NCI-H345 (cell line): ENCODE measurements around the gene ATAT1.

ENCODE experiments used
- DNase-seq: peaks from one replicate; lab custom pipeline; 2025; lab: John Stamatoyannopoulos, UW

The ATAT1 gene

GRCh38 chr6:30613251-30614043 is 13.2 kb upstream of the ATAT1 start:
- no peak for DNase-seq

DNA sequence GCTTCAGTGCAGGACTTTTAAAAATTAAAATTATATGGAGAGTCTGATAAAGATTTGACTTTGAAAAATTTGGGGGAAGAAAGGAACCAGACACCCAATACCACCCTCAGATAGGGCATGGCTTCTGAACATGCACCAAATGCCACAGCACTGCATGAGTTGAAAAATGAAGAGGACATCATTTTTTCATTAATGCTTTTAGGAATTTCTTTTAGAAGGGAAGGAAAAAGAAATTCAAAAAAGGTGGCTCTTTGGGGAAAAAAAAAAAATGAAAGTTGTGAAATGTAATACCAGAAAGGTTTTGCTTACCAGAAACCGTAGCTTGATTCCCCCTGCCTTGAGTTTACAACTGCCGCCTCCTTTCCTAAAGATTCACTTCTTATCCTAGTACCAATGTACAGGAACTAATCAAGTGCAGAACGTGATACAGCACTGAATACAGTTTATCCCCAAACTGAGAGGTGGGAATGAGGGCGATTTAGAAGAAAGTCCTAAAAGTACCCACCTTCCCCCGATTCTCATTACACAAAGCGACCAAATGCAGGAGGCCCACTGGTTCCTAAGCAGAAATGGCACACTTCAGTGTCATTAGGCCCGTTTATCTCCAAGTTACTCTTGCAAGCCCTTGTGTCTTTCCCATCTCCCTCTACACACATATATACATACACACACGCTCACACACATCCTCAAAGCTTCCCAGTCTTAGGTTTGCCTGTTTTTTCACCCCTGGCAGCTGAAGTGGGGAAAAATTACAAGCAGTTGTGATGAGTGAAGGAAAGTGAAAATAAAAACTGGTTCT is 12.4 kb upstream of the ATAT1 start:
- no peak for DNase-seq

DNA sequence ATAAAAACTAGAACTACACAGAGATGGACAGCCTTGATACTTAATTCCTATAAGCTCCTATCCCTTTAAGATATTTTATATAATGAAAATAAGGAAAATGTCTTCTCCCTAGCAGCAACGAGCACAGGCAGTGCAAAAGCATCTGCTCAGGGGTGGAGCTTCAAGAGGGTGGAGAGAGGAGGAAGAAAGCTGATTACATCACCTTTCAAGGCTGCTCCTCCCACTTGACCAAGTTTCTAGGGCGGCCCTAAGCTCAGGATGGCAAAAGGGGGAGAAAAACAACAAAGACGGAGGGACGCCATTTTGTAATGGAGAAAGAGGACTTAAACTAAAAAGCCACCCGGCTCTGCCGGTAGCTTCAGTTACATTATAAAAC is 11.8 kb upstream of the ATAT1 start:
- peak; percentile 97 for DNase-seq

DNA sequence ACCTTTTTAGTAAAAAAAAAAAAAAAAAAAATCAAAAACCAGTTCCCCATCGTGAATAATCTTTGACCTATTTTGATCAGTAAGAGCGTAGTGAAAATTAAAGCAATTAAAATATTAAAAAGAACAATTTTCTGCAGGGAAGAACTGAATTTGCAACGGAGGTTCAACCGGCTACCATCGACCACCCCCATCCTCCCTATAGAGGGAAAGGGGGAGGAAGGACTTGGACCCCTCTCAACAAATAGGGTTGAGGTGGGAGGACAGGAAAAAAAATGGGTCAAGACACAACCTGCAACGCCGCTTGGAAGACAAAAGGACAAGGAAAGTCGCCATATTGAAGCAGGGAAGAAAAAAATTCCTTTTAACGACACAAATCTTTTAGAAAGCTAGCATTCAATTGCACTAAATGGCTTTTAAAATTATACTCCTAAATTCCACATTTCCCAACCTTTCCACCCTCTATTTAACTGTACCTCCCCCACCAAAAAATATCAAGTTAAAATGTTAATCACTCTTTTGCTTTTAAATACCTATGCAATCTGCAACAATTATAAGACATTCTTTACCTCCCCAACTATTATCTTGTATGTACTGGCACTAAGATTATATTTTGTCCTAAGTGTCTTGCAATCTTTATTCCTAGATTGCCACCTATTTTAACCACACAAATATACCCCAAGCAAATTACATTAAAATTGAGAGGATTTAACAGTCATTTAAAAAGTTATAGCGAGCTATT is 11.3 kb upstream of the ATAT1 start:
- DNase-seq: peak; percentile 48

GRCh38 chr6:30615958-30616810 is 10.5 kb upstream of the ATAT1 start:
- DNase-seq: peak; percentile 46

DNA sequence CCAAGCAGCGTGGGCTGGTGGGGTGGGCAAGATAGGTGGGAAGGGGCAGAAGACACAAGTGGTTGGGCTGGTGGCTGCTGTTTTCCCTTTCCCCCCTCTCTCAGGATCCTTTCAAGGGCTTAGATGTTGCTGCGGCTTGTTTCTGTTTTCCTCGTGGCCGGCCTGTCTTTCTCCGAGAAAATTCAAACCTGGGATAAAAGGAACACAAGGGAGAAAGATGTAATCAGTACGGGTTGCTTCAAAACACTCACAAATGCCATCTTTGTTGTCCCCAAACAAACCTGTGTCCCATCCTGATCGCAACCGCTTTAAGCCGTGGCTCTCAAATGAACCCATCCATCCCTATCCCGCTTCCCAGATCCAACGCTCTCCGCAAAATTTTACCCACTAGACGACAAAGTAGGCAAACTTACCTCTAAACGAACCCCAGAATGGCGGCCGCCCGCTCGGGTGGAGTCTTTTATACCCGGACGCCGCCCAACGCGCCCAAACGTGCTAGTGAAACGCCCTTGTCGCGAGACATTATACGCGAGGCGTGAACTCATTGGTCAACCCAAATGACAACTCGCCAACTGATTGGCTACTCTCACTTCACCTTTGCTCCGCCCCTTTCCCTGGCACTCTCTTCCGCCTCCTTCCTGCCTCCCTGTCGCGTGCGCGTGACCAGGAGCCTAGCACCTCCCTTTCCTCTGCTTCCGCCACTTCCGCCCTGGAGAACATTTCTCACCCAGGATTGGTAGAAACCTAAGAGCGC is 9.7 kb upstream of the ATAT1 start, which contains the start of gene PPP1R10:
PPP1R10 (minus strand) TSS at position 433 of the 754 bp plus-strand sequence. CDS start 7,299 bp downstream, outside the sequence.
- DNase-seq: peak; percentile 100

GRCh38 chr6:30617565-30618269 is 9.0 kb upstream of the ATAT1 start, which contains the start of gene MRPS18B:
TSS of gene MRPS18B (plus strand) at chr6:30617840. CDS start at chr6:30617866, 26 bp downstream.
- DNase-seq: peak; percentile 97

DNA sequence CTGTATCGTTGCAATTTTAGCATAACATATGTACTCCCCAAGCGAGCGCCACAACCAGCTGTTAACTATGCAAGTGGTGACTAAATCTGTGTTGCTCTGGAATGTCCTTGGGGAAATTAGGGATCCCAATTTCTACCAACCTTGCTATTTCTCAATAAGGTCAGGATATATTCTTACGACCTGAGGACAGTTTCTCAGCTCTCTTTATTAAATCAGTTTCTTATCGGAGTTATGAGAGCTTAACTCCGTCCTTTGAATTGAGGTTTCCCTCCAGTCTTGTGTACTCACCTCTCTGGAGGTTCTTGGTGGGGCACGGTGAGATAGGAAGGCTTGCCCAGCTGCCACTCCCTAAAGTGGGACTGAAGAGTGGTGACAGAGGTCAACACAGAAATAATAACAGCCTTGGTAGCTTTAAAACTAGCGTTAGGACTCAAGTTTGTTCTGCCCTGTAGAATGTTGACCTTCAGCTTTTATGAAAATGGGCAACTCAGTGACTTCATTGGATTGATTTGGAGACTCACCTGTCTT is 8.3 kb upstream of the ATAT1 start:
- no peak for DNase-seq

GRCh38 chr6:30619561-30619960 is 7.1 kb upstream of the ATAT1 start:
- no peak for DNase-seq

GRCh38 chr6:30625511-30625910 is 1.2 kb upstream of the ATAT1 start:
- no peak for DNase-seq

DNA sequence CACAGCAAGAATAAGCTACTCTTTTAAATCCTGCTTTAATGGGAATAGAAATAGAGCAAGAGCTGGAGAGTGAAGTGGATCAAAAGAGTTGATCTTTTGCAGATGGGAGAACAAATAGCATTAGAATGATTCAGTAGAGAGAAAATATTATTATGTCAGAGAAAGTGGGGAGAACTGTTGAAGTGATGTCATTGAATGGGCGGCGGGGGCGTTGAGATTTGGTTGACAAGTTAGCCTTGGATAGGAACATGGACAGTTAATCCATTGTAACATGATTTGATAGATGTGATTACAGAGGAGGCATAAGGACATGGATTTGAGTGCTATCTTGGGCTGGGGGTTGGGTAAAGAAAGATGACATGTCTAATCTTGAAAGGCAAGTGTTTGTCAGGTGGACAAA is 9.2 kb downstream of the ATAT1 start:
- DNase-seq: no peak

DNA sequence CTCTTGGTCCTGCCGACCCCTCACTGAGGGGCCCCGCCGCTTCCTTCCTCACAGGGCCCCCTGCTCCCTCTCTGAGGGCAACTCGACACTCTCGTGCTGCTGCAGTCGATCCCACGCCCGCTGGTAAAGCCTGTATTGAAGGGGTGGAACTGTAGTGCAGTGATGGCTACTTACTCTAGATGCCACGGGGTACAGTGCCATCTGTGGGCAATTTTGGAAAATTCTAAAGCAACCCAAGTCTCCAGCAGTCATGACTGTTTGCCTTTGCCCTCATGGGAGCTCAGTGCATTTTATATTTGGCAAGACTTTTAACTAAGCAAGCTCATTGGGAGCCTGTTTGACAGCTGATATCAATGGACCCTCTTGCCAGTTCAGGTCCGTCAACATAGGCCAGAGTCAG is 13.8 kb downstream of the ATAT1 start:
- DNase-seq: no peak

DNA sequence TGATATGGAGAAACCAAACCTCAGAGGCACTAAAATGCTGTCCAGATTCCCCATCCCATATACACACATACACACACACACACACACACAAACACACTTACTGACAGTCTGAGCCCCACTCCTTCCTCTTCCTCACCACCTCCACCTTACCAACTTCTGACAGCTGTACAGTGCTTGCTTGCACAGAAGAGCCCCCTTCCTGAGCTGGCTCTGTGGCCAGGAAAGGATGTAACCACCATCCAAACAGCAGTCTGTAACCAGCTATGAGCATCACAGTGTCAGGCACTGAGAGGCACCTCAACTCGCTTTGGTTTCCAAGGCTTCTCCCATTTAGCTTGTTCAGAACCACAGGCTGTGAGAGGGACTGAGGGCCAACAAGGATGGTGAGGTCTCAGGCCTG is 14.4 kb downstream of the ATAT1 start:
- DNase-seq: no peak

DNA sequence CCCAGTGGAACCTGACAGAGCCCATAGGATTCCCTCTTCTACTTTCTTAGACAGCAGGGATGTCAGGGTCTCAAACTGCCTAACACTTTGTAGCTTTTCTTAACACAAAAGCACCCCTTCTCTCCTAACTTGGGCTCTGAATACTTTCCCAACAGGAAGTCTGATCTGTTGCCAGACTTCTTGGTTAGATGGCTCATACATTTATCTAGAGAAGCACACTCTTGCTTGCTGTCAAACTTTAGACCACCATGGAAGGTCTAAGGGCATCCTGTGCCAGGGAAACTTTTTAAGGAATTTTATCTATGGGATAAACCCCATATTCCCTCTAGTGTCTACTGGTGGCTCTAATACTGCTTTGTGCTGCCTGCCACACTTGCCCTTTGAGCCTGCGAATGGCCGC is 17.0 kb downstream of the ATAT1 start:
- no peak for DNase-seq

DNA sequence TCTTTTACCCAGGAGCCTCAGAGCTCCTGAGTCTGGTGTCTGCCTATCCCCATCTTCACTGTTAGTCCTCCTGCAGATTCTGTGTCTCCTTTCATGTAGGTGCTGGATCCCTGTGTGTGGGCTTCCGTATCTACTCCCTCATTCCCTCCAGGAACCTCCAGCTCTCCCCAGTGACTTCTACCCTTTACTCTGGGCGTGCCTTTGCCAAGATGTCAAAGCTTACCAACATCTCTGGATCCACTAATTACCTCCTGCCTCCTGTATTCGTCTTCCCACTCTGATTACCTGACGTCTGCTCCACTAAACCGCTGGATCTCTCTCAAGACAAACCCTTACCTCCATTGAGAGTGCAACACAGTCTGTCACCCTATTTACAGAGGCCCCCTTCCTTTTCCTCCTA is 18.1 kb downstream of the ATAT1 start:
- no peak for DNase-seq

GRCh38 chr6:30645989-30646388 is 19.3 kb downstream of the ATAT1 start:
- DNase-seq: no peak

GRCh38 chr6:30646450-30647241 is 20.0 kb downstream of the ATAT1 start, which contains the start of gene C6orf136:
TSS of gene C6orf136 (plus strand) at chr6:30647133. CDS start at chr6:30647232, 99 bp downstream.
- DNase-seq: peak; percentile 96

DNA sequence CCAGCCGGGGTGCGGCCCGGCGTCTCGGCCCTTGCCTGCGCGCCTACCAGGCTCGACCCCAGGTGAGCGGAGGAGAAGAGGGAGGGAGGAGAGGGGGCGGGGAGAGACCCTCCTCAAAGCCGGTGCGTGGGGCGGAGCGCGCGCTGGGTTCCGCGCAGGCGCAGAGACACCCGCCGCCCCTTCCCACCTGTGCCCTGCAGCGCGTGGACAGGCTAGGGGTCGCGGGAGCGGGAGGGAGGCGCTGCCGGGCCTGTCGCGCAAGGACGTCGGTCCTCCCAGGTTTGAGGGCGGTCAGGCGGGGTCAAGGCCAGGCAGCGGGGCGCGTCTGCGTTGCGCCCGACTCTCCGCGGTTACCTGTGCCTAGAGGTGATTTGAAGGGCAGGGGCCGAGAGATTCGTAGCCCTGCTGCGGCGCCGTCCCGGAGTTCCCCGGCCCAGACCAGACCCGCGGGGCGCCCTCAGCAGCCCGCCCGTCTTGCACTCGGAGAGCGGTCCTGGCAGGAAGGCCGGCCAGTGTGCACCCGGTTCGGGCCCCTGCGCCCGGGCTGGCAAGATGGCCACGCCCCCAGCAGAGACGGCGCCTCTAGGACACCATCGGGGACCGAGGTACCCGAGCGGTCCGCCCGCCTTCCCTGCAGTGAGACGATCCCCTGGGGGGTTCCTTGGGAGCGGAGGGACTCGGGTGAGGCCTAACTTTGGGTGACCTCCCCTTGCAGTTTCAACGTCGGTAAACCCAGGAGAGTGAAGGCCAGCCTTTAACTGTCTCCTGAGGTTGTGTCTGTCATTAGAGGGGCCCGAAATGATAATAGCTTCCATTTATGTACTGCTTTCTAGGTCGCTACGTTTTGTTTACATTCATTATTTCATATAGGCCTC is 20.8 kb downstream of the ATAT1 start:
- peak; percentile 91 for DNase-seq
